Measurements from ENCODE around the gene RASD1. TPM values are rescaled to one million over a fixed set of nuclear protein-coding genes. Genes with fewer than 3 reads are reported as not detected.

RASD1 gene
- total and polyA plus RNA-seq, 2 of the 4 experiments (the other 2 are of a cell fraction) = 0.54 to 1.8 TPM

DNA sequence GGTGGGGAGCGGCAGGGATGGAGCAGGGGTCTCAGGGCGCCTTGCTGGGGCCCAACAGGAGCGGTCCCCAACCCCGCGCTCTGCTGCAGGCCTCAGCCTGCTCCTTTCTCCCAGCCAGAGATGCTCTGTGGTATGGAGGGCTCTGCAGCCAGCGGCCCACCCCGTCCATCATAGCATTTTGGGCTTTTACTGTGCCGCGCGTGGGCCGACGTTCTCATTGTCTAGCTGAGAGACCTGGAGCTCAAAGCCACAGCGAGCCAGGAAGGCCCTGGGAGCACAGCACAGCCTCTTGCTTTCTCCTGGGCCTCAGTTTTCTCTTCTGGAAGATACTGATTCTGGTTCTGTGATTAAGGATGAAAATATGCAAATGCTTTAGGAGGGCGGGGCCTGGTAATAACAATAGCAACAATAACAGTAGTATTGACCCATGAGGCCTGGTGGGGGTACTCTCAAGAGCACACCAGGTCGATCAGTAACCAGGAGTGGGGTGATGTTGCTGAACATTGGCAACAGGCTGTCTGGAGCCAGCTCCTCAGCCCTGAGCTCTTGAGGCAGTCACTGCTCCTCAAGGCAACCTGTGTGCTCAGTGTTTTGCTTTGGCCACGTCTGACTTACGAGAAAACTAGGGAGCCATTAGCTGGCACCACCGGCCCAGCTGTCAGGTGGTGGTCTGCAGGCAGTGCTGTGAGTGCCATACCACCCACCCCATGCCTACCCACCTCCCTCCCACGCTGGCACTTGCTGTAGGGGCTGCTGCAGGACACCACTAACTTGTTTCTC lies 1.1 kb upstream of the RASD1 start:
- ChIA-PET POLR2A (ENCODE audit: unreplicated experiment) (interaction anchor here (0.8 kb wide), 1 partner anchor 116 kb away, joined by 3 read pairs; no protein-coding TSS in a partner anchor), CTCF (interaction anchor here (0.6 to 2.1 kb wide), 14 partner anchors 12 to 151 kb away, joined by 3 to 13 read pairs (median 3); no protein-coding TSS in a partner anchor)
- intact Hi-C loops (cut with micrococcal nuclease) = loop anchor here (1.0 to 5.0 kb wide), 3 partner anchors 73 to 144 kb away; no protein-coding TSS in a partner anchor
- peak overlapping the region; percentile 73 for H2AFZ ChIP-seq (replicated peaks; ENCODE audit: low read length, poor library complexity)
- no peak overlapping the region for H3K27ac ChIP-seq (ENCODE audit: insufficient read depth, low read length)
- no peak overlapping the region for H3K56ac ChIP-seq (ENCODE audit: extremely low read depth, insufficient read depth, low read length)
- H3K23ac ChIP-seq (ENCODE audit: low read depth, low read length) = no peak overlapping the region
- TF ChIP-seq CHD1 (IDR thresholded peaks at IDR 0.05; ENCODE audit: low read depth, low read length) = no peak
- no peak for TF ChIP-seq NFE2L2 (IDR thresholded peaks at IDR 0.05; ENCODE audit: low read depth, low read length)
- no peak for TF ChIP-seq RAD21 (IDR thresholded peaks at IDR 0.05; ENCODE audit: low read length)
- TF ChIP-seq MAFK (IDR thresholded peaks at IDR 0.05; ENCODE audit: low read depth, low read length) = no peak
- TF ChIP-seq, protein P1, sequence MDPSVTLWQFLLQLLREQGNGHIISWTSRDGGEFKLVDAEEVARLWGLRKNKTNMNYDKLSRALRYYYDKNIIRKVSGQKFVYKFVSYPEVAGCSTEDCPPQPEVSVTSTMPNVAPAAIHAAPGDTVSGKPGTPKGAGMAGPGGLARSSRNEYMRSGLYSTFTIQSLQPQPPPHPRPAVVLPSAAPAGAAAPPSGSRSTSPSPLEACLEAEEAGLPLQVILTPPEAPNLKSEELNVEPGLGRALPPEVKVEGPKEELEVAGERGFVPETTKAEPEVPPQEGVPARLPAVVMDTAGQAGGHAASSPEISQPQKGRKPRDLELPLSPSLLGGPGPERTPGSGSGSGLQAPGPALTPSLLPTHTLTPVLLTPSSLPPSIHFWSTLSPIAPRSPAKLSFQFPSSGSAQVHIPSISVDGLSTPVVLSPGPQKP (IDR thresholded peaks at IDR 0.05; ENCODE audit: borderline replicate concordance, low read depth, low read length) = no peak
- TF ChIP-seq BHLHE40 (IDR thresholded peaks at IDR 0.05; ENCODE audit: low read depth, low read length) = no peak
- no peak for TF ChIP-seq FOS (IDR thresholded peaks at IDR 0.05; ENCODE audit: low read depth, low read length)
- TF ChIP-seq, protein P2, sequence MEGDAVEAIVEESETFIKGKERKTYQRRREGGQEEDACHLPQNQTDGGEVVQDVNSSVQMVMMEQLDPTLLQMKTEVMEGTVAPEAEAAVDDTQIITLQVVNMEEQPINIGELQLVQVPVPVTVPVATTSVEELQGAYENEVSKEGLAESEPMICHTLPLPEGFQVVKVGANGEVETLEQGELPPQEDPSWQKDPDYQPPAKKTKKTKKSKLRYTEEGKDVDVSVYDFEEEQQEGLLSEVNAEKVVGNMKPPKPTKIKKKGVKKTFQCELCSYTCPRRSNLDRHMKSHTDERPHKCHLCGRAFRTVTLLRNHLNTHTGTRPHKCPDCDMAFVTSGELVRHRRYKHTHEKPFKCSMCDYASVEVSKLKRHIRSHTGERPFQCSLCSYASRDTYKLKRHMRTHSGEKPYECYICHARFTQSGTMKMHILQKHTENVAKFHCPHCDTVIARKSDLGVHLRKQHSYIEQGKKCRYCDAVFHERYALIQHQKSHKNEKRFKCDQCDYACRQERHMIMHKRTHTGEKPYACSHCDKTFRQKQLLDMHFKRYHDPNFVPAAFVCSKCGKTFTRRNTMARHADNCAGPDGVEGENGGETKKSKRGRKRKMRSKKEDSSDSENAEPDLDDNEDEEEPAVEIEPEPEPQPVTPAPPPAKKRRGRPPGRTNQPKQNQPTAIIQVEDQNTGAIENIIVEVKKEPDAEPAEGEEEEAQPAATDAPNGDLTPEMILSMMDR (conservative IDR thresholded peaks at IDR 0.05; ENCODE audit: low read depth, low read length) = no peak
- TF ChIP-seq RCOR1 (IDR thresholded peaks at IDR 0.05; ENCODE audit: insufficient replicate concordance, low read length) = no peak
- no peak for TF ChIP-seq MAZ (IDR thresholded peaks at IDR 0.05; ENCODE audit: borderline replicate concordance, low read depth, low read length)
- TF ChIP-seq MXI1 (IDR thresholded peaks at IDR 0.05; ENCODE audit: borderline replicate concordance, low read depth, low read length) = no peak
- no peak for TF ChIP-seq SMC3 (IDR thresholded peaks at IDR 0.05; ENCODE audit: low read depth, low read length)
- no peak for TF ChIP-seq RFX5 (IDR thresholded peaks at IDR 0.05; ENCODE audit: low read depth, low read length)
- no peak for TF ChIP-seq POLR2A (IDR thresholded peaks at IDR 0.05; ENCODE audit: low read depth, low read length)
- dilution Hi-C loops (cut with HindIII; ENCODE audit: low sequenced_read_pairs, unreplicated experiment) = no loop called here
- H3K4ac ChIP-seq (ENCODE audit: low read depth, low read length) = no peak overlapping the region
- no TSS peak for BruUV-seq (replicated peaks)
- H3K14ac ChIP-seq (replicated peaks; ENCODE audit: low read depth, low read length) = no peak overlapping the region
- no peak overlapping the region for H2BK20ac ChIP-seq (ENCODE audit: low read depth, low read length)
- peaks cover 2% of the 10 kb centered on the region; the same call in 1 of the 2 replicates for H3K36me3 ChIP-seq (ENCODE audit: control insufficient read depth, insufficient read depth, low read length)
- no peak overlapping the region for H3K9ac ChIP-seq (ENCODE audit: low read depth, low read length)
- H3K9me3 ChIP-seq (ENCODE audit: control insufficient read depth, insufficient read depth, low read length) = no peaks in the 10 kb centered on the region; the same call in 1 of the 2 replicates
- peak overlapping the region; percentile 21; the same call in 1 of the 2 replicates for H3K4me2 ChIP-seq (ENCODE audit: low read depth, low read length)
- no peak overlapping the region for H2BK120ac ChIP-seq (ENCODE audit: low read depth, low read length)
- DNase-seq = no peak
- no peak overlapping the region for H4K5ac ChIP-seq (ENCODE audit: low read depth, low read length)
- H3K4me1 ChIP-seq (ENCODE audit: control insufficient read depth, insufficient read depth, low read length) = peaks cover 7% of the 10 kb centered on the region; the same call in 1 of the 2 replicates
- no peak overlapping the region for H3K18ac ChIP-seq (ENCODE audit: low read depth, low read length)
- in situ Hi-C loops (cut with MboI; ENCODE audit: low sequenced_read_pairs) = loop anchor here (5.0 kb wide), 2 partner anchors 140 to 145 kb away; no protein-coding TSS in a partner anchor
- no peak overlapping the region for H3K4me3 ChIP-seq (ENCODE audit: insufficient read depth, low read depth, low read length)
- no peak overlapping the region for H2BK15ac ChIP-seq (ENCODE audit: low read depth, low read length)
- peaks cover 3% of the 10 kb centered on the region; the same call in 1 of the 2 replicates for H3K27me3 ChIP-seq (ENCODE audit: control insufficient read depth, insufficient read depth, low read length)
- no peak overlapping the region for H4K8ac ChIP-seq (ENCODE audit: low read depth in 2 of 2, low read length in 2 of 2)
- no peak for ATAC-seq (ENCODE audit: low read depth)
- H3K79me1 ChIP-seq (ENCODE audit: low read depth in 1 of 2, low read length in 2 of 2) = peaks cover 0 to 6% of the 10 kb centered on the region in 2 experiments; a peak in 1 of 4 replicates
- H3K9me1 ChIP-seq (ENCODE audit: insufficient read depth, low read length) = no peaks in the 10 kb centered on the region
- 64% methylated on average over 9 of the region's 19 CpGs; no CpG with 5 or more reads in 1 of the 2 experiments for WGBS, 2 experiments (ENCODE audit: extremely low coverage in 2 of 2, insufficient read length in 1 of 2)
- H2AK9ac ChIP-seq (replicated peaks; ENCODE audit: low read depth, low read length, poor library complexity) = no peak overlapping the region
- H4K20me1 ChIP-seq (ENCODE audit: insufficient read depth, low read length) = peaks cover 7% of the 10 kb centered on the region; the same call in 1 of the 2 replicates
- no peak overlapping the region for H2AK5ac ChIP-seq (ENCODE audit: low read depth, low read length)
- H4K91ac ChIP-seq (ENCODE audit: insufficient read depth, low read depth, low read length) = no peak overlapping the region
- H2BK5ac ChIP-seq (ENCODE audit: low read depth, low read length, poor library complexity, severe bottlenecking) = no peak overlapping the region
